ENCODE measurements around the gene BLTP1.

BLTP1 gene

DNA sequence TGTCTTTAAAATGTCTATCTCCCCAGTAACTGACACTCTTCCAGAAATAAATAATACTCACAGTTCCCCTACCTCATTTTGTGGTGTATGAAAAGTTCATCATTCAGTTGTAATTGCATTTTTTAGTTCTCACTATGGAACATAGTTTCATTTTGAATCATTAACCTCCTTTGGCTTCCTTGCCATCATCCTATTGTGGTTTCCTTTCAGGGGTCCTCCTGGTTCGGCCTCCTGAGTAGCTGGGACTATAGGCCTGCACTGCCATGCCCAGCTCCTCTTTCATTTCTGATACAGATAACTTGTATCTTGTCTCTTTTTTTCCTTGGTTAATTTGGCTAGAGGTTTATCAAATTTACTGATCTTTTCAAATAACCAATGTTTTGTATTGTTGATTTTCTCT, 23.1 kb upstream of the BLTP1 start (continued):
- TF ChIP-seq ZNF530 (tag by site-specific recombination; IDR thresholded peaks at IDR 0.05; ENCODE audit: low read depth) (no peak), ZBTB48 (tag by site-specific recombination; IDR thresholded peaks at IDR 0.05) (no peak), ZNF354C (tag by site-specific recombination; IDR thresholded peaks at IDR 0.05; ENCODE audit: borderline replicate concordance, low read depth) (no peak), BCL11A (tag by site-specific recombination; IDR thresholded peaks at IDR 0.05; ENCODE audit: low read depth) (no peak), ZNF621 (tag by site-specific recombination; IDR thresholded peaks at IDR 0.05) (no peak), ZNF19 (tag by site-specific recombination; IDR thresholded peaks at IDR 0.05; ENCODE audit: low read depth) (no peak)
- TF ChIP-seq, protein P1, sequence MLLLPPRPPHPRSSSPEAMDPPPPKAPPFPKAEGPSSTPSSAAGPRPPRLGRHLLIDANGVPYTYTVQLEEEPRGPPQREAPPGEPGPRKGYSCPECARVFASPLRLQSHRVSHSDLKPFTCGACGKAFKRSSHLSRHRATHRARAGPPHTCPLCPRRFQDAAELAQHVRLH (tag by site-specific recombination; IDR thresholded peaks at IDR 0.05) = no peak

DNA sequence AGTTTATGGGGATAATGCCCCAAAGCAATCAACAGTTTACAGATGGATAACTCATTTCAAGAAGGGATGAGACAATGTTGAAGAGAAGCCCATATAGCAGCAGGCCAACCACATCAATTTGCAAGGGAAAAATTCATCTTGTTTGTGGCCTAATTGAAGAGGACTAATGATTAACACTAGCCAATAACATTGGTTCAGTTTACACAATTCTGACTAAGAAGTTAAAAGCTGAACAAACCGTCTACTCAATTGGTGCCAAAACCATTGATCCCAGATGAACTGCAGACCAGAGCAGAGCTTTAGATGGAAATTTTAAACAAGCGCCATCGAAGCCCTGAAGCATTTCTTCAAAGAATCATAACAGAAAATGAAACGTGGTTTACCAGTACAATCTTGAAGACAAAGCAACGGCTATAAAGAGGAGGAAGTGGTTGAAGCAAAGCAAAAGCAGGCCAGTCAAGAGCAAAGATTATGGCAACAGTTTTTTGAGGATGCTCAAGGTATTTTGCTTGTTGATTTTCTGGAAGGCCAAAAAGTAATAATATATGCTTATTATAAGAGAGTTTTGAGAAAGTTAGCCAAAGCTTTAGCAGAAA, 20.5 kb upstream of the BLTP1 start:
- H3K27ac ChIP-seq (ENCODE audit: extremely low read depth, low read depth, low read length) = no peak overlapping the region
- POLR2A ChIA-PET = no interaction called here
- H3K4me1 ChIP-seq (ENCODE audit: control insufficient read depth, insufficient read depth, low read length) = no peaks in the 10 kb centered on the region
- H3K4me3 ChIP-seq (ENCODE audit: low read depth, low read length) = no peak overlapping the region
- TF ChIP-seq KLF10 (tag by site-specific recombination; IDR thresholded peaks at IDR 0.05) (no peak), ZNF677 (tag by site-specific recombination; IDR thresholded peaks at IDR 0.05) (no peak), ZNF341 (tag by site-specific recombination; IDR thresholded peaks at IDR 0.05; ENCODE audit: low read depth) (no peak), ZNF292 (tag by site-specific recombination; IDR thresholded peaks at IDR 0.05; ENCODE audit: borderline replicate concordance, low read depth) (no peak), ZBTB17 (tag by site-specific recombination; IDR thresholded peaks at IDR 0.05) (no peak), MZF1 (tag by site-specific recombination; IDR thresholded peaks at IDR 0.05; ENCODE audit: borderline replicate concordance) (no peak), ZNF211 (tag by site-specific recombination; IDR thresholded peaks at IDR 0.05; ENCODE audit: low read depth) (no peak), KLF7 (tag by site-specific recombination; IDR thresholded peaks at IDR 0.05; ENCODE audit: borderline replicate concordance) (no peak), ZNF654 (tag by site-specific recombination; IDR thresholded peaks at IDR 0.05; ENCODE audit: low read depth) (no peak), ZNF175 (tag by site-specific recombination; IDR thresholded peaks at IDR 0.05) (no peak), MYNN (tag by site-specific recombination; IDR thresholded peaks at IDR 0.05; ENCODE audit: borderline replicate concordance) (no peak)
- TF ChIP-seq, protein P2, sequence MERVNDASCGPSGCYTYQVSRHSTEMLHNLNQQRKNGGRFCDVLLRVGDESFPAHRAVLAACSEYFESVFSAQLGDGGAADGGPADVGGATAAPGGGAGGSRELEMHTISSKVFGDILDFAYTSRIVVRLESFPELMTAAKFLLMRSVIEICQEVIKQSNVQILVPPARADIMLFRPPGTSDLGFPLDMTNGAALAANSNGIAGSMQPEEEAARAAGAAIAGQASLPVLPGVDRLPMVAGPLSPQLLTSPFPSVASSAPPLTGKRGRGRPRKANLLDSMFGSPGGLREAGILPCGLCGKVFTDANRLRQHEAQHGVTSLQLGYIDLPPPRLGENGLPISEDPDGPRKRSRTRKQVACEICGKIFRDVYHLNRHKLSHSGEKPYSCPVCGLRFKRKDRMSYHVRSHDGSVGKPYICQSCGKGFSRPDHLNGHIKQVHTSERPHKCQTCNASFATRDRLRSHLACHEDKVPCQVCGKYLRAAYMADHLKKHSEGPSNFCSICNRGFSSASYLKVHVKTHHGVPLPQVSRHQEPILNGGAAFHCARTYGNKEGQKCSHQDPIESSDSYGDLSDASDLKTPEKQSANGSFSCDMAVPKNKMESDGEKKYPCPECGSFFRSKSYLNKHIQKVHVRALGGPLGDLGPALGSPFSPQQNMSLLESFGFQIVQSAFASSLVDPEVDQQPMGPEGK (tag by site-specific recombination; IDR thresholded peaks at IDR 0.05) = no peak
- TF ChIP-seq, protein P3, sequence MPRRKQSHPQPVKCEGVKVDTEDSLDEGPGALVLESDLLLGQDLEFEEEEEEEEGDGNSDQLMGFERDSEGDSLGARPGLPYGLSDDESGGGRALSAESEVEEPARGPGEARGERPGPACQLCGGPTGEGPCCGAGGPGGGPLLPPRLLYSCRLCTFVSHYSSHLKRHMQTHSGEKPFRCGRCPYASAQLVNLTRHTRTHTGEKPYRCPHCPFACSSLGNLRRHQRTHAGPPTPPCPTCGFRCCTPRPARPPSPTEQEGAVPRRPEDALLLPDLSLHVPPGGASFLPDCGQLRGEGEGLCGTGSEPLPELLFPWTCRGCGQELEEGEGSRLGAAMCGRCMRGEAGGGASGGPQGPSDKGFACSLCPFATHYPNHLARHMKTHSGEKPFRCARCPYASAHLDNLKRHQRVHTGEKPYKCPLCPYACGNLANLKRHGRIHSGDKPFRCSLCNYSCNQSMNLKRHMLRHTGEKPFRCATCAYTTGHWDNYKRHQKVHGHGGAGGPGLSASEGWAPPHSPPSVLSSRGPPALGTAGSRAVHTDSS (tag by site-specific recombination; IDR thresholded peaks at IDR 0.05) = no peak
- no peaks in the 10 kb centered on the region for H3K36me3 ChIP-seq (ENCODE audit: control insufficient read depth in 2 of 2, insufficient read depth in 1 of 2, low read length in 2 of 2)
- CTCF ChIA-PET = interaction anchor here (0.6 kb wide), 1 partner anchor 12 kb away, joined by 3 read pairs; no protein-coding TSS in a partner anchor
- no peaks in the 10 kb centered on the region for H3K9me3 ChIP-seq (ENCODE audit: control insufficient read depth, insufficient read depth, low read depth, low read length)

DNA sequence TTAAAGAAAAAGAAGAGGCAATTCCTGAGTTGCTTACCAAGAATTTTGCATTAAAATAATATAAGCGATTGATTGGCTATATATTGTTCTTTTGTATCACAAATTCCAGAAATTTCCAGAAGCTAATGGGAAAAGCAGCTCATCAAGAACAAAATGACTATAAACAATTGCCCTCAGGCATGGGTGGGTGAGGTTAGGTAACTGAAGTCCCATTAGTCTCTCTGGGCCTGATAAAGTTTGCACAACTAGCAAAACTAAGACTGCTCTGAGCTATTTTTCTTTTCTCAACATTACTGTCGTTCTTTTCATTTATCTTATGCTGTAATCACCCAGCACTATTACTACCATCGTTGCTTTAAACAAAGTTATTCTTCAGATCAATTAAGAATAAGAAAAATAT, 19.2 kb upstream of the BLTP1 start:
- Histone ChIP-seq H3K27ac (ENCODE audit: extremely low read depth, low read depth, low read length) (no peak overlapping the region), H3K4me3 (ENCODE audit: low read depth, low read length) (no peak overlapping the region), H3K36me3 (ENCODE audit: control insufficient read depth in 2 of 2, insufficient read depth in 1 of 2, low read length in 2 of 2) (no peaks in the 10 kb centered on the region), H3K9me3 (ENCODE audit: control insufficient read depth, insufficient read depth, low read depth, low read length) (no peaks in the 10 kb centered on the region), H3K4me1 (ENCODE audit: control insufficient read depth, insufficient read depth, low read length) (no peaks in the 10 kb centered on the region)
- ChIA-PET POLR2A (no interaction called here), CTCF (interaction anchor here (0.7 kb wide), 1 partner anchor 11 kb away, joined by 3 read pairs; no protein-coding TSS in a partner anchor)
- TF ChIP-seq, protein P1 (tag by site-specific recombination; IDR thresholded peaks at IDR 0.05) = no peak
